ENCODE data around the gene LSM7. TPM values are rescaled to one million over a fixed set of nuclear protein-coding genes. Genes with fewer than 3 reads are reported as not detected.
"Not testable (repeated sequence)": the region's sequence is repeated elsewhere in the genome, so short reads cannot be mapped to it uniquely, and the experiment has no call there.

LSM7 gene
- polyA plus RNA-seq, 10 donors, result 51.1 to 113 (median 65.5) TPM

DNA sequence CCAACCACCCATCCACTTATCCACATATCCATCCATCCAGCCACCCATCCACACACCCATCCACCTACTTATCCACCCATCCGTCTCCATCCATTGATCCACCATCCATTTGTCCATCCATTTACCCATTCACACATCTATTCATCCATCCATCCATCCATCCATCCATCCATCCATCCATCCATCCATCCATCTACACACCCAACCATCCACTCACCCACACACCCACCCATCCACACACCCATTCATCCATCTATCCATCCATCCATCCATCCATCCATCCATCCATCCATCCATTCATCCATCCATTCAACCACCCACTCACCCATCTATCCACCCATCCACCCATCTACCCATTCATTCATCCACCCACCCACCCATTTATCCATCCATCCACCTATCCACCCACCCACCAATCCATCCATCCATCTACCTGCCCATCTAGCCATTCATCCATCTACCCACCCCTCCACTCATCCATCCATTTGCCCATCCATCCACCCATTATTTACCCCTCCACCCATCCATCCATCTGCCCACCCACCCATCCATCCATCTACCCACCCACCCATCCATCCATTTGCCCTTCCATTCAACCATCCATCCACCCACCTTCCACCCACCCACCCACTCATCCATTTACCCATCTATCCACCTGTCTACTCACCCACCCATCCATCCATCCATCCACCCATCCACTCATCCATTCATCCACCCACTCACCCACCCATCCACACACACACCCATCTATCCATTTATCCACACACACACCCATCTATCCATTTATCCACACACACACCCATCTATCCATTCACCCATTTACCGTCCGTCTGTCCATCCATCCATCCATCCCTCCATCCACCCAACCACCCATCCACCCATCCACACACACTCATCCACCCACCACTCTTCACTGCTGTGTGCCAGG, 29.2 kb upstream of the LSM7 start:
- no peak for DNase-seq

DNA sequence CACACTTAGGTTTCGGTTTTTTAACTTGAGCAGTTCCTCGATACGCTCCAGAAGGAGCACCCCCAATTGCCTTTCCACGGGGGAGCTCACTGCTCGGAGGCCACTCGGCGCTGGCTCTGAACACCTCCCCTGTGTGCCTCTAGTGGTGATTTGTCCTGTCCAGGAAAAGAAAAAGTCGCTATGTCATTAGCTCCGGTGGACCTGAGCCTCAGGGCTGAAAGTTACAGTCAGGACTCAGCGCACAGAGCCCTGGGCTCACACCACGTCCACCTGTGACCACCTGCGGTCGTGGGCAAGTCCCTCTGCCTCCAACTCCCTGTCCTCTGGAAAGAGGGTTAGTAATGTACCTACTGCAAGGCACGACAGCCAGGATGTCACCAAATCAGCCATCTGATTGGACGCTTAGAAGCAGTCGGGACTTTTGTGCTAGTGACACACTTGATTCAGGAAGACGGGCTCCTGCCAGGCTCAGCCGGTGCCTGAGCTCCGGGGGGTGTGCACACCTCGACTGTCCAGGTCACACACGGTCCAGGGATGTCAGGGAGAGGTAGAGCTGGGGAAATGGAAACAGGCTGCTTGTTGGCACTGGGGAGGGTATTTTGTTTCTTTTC, 27.8 kb upstream of the LSM7 start:
- DNase-seq, result no peak

DNA sequence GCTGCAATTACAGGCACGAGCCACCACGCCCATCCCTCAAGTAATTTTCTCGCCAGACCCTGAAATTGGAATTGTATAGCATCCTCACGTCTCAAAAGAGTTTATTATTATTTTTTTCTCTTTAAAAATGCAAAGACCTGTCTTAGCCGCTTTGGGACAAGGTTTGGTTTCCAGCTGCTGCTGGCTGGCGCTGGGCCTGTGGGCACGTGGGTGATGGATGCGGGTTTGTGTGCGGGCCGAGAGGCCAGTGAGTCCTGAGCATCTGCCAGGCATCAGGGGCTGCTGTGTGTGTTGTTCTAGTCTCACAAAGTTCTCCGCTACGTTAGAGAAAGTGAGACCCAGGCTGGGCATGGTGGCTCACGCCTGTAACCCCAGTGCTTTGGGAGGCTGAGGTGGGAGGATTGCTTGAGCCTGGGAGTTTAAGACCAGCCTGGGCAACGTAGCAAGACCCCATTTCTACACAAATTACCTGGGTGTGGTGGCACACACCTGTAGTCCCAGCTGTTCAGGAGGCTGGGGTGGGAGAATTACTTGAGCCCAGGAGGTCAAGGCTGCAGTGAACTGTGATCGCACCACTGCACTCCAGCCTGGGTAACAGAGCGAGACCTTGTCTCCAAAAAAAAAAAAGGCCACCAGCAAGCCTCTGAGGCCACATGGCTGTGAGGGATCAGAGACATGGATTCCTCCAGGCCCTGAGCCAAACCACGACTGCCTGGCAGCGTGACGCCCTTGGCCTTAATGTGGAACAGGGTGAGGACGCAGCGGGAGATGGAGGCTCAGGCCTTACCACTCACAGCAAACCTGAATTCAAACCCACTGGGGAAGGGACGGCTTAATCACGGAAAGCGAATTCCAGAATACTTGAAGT, 27.0 kb upstream of the LSM7 start:
- no peak for DNase-seq

DNA sequence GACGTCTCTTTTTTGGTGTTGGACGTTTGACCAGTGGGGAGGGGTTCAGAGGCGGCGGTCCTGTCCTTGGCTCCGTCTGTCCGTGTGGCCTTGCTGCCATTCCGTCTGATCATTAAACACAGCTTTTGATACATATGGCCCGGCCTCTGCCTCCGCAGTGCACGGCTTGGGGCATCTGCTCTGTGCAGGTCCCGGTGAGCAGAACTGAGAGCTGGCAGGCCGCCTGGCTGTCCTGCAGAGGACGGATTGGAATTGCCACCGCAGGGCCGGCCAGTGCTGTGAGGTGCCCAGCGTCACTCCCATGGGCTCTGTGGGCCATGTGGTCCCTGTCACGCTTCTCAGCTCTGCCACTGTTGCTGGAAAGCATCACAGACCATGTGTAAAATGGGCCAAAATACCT, 26.3 kb upstream of the LSM7 start:
- no peak for DNase-seq

DNA sequence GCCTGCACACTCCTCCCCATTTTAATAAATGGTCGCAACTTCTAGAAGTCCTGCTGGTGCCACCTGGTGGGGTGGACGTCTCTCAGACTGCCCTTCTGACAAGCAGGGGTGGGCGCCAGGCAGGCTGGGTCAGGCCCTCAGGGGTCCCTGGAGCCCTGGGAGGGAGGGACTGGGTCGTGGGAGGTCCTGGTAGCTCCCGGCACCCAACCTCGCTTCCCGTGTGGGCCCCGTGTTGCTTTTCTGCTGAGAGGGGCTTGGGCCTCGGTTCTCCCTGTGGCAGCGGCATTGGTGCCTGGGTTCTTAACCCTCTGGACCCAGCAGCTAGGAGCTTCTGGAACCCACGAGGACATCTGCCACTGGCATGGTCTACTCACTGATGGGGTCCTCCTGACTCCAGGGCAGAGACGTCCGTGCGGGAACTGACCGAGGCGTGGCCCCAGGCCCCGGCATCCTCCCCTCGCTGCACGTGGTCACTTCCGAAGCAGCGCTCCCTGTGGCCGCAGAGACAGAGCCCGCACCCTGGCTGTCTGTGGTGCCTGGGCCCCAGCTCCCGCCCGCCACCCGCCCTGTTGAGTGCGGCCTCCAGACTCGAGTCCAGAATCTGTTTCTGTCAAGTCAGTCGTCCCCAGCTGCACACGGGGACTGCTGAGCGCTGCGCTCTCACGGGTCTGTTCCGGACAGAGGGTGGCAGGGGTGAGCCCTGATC, 25.7 kb upstream of the LSM7 start:
- no peak for DNase-seq

DNA sequence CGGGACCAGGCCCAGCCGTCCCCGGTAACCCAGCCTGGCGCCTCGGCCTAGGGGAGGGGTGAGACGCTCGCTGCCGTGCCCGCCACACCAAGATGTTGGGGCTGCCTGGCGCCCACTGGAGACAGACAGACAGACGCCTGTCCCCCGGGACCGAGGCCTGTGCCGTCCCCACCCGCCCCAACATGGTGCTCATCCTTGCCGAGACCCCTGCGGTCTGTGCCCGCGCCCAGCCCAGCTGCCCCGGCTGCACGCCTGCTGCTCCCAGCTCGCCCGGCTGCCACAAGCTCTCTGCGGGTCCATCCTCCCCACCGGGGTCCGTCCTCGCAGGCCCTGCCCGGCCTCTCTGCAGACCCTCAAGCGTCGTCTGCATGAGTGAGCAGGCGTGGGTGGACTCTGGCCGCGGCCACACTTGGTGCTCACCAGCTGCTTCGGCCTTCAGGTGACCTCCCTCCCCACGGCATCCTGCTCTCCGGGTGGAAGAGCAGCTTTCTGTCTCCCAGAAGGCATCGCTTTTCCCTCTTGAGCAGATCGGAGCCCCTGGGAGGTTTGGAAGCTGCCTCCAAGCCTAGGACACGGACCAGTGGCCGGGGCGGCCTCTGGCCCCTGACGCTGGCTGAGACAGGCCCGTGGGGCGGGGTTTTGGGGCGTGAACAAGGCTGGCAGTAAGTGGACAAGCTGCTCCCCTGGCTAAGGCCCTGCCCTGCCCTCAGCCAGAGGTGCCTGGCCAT, 24.9 kb upstream of the LSM7 start:
- DNase-seq, result no peak

DNA sequence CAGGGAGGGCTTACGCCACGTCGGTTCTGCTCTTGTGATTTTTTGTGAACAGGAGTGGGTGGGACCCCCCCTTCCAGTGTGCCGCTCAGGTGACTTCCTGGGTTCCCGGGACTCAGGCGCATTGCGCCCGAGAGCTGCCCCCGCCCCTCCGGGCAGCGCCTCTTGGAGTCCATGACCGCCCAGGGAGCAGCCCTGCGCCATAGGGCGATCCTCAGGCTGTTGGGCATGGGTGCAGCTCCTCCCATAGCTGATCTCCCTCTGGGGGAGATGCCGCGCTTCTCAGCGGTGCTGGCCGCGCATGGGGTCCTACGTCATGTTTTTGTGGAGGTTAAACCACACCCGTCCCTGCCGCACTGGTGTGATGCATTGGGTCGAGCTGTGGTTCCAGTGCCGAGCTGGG, 23.7 kb upstream of the LSM7 start:
- DNase-seq, result no peak

DNA sequence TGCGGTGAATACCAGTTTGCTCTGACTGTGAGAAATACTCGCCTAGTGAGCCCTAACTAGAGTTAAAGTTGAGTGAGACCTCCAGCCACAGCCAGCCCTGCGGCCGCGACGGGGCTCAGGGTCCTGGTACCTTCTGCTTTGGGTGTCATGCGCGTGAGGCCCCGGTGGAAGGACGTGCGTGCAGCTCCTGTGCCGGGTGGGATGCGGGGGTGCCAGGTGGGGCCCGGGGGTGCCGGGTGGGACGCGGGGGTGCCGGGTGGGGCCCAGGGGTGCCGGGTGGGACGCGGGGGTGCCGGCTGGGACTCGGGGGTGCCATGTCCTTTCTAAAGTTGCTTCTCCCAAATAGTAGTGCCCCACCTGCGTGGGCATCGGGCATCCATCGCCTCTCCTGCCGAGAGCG, 23.2 kb upstream of the LSM7 start:
- DNase-seq, result no peak

DNA sequence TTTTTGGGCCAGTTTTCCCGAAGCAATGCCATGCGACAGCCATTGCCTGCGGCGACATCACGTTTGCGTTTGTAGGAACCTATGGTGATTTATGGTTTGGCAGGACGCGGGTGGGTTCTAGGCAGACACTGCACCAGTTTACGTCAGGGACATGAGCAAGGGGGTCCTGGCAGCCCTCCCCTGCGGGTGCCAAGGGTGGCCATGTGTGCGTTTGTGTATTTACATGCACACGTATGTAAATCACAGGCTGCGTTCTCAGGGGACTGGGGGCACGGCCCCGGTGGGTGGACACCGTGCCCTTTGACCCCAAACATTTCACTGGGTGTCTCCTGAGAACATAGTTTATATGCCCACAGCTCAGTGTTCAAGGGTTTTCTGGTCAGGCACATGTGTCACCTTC, 22.3 kb upstream of the LSM7 start:
- no peak for DNase-seq

DNA sequence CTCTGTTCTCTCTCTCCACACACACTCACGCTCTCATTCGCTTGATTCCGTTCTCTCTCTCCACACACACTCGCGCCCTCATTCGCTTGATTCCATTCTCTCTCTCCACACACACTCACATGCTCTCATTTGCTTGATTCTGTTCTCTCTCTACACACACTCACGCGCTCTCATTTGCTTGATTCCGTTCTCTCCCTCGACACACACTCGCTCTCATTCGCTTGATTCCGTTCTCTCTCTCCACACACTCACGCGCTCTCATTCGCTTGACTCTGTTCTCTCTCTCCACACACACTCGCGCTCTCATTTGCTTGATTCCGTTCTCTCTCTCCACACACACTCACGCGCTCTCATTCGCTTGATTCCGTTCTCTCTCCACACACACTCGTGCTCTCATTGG, 21.4 kb upstream of the LSM7 start:
- not testable (repeated sequence) for DNase-seq

DNA sequence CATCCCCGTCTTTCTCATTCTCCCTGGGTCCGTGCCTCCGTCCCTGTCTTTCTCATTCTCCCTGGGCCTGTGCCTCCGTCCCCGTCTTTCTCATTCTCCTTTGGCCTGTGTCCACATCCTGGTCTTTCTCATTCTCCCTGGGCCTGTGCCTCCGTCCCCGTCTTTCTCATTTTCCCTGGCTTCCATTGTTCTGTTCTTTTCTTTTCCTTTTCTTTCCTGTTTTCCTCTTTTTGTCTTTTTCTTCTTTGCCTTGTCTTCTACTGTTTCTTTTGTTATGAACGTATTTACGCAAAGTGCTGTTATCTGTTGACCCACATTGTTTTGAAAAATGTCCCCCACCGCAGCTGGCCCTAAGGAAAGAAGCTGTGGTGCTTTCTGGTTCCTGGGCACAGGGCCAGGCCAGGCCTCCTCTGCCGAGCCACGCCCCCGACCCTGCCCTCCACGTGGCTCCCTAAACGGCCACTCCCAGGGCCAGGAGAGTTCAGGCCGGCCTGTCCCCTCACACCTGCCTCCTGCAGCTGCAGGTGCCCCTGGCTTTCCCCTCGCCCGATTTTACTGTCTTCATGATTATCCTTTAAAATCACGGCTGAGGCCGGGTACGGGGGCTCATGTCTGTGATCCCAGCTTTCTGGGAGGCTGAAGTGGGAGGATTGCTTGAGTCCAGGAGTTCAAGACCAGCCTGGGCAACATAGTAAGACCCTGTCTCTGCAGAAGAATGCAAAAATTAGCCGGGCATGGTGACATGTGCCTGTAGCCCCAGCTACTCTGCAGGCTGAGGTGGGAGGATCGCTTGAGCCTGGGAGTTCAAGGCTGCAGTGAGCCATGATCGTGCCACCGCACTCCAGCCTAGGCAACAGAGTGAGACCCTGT, 17.6 kb upstream of the LSM7 start:
- no peak for DNase-seq

DNA sequence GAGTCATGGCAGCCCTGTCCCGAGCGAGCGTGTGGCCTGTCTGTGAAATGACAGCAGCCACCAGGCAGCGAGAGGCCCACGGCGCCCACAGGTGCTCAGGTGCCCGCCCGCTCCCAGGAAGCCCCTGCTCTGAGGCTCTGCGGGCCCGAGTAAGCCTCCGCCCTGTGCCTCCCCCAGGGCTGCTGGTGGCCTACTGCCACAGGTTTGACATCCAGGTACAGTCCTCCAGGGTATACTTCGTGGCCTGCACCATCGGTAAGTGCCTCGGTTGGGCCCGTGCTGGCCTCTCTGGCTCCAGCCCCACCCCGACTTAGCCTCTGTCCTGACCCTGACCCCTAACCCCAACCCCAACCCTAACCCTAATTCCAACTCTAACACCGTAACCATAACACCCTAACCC, 16.7 kb upstream of the LSM7 start:
- DNase-seq, result no peak

DNA sequence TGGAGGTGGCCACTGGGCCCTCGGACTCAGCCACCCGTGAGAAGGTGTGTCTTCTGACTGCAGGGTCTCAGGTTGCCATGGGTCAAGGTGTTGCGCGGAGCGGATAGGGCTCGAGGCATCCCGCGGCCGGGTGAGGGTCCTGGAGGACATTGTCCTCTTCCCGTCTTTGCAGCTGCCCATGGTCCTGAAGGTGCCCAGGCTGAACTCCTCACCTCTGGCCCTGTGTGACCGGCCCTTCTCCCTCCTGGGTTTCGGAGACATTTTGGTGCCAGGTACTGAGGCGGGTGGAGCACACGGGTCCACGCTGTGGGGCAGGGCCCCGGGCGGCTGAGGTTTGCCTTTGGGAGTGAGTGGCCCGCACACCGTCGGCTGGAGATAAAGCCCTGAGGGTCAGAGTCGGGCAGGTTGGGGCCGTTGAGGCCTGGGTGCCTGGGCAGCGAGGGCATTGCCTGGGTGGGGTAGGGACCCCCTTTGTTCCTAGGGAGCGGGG, 16.0 kb upstream of the LSM7 start:
- DNase-seq, result no peak

DNA sequence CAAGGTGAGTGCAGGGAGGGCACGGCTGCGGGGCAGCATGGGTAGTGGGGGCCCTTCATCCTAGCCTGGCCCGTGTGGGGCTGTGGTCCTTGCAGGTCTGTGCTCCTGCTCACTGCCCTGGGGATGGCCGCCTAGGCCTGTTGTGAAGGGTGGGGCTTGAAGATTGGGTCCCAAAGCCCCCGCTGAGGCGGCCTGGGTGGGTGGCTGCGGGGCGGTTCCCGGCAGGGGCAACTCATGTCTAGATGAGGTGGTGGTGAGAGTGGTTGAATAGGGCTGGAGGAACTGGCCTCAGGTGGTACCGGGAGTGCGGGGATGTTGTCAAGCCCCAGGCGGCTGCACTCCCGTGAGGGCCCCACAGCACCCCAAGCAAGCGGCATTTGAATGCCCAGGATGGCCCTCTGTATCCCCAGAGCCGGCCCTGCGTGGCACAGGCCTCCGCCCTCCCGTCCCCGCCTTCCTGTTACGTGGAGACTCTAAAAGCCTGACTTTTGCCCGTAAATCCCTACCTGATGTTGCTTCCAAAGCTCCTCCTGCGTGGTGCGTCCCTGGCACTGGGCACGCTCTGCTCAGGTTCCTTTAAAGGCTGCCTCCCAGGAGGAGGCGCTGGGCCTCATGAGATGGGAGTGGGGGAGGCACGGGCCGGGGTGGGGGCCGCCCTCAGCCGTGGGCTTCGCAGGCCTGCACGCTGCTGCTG, 15.1 kb upstream of the LSM7 start:
- no peak for DNase-seq

DNA sequence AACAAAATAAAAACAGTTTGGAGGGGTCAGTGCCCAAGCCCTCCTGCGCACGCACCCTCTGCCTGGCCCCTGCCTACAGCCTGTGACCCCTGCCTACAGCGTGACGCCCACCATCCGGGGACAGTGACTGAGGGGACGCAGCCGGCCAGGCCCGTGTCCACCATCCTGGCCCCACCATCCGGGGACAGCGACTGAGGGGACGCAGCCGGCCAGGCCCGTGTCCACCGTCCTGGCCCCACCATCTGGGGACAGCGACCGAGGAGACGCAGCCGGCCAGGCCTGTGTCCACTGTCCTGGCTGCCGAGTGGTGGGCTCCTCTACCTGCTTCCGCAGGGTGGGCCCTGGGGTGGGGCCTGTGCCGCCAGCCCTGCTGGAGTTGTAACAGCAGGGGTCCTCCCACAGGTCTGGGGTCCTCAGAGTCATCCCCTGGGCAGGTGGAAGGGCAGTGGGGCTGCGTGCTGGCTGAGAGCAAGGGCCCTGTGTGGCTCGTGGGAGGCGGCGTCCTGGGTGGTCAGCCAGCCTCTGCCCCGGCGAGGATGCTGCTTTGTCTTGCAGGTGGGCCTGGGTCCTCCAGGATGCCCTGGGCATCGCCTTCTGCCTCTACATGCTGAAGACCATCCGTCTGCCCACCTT, 14.4 kb upstream of the LSM7 start:
- DNase-seq, result no peak

DNA sequence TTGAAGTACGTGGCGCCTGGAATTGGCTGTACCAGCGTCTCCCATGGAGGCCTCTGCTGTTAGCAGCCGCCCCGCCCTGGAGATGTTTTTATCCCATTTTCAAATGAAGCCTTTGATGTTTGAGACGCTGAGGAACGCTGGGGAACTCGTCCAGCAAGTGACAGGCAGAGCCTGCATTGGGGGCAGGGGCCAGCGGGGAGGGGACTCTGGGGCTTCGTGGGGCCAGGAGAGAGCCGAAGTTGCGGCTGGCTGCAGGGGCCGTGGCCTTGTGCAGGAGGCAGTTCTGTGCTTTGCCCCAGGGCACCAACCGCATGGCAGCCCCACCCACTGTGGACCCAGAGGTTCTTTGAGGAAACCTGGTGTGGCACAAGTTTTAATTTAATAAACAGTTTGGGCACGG, 13.6 kb upstream of the LSM7 start:
- no peak for DNase-seq

DNA sequence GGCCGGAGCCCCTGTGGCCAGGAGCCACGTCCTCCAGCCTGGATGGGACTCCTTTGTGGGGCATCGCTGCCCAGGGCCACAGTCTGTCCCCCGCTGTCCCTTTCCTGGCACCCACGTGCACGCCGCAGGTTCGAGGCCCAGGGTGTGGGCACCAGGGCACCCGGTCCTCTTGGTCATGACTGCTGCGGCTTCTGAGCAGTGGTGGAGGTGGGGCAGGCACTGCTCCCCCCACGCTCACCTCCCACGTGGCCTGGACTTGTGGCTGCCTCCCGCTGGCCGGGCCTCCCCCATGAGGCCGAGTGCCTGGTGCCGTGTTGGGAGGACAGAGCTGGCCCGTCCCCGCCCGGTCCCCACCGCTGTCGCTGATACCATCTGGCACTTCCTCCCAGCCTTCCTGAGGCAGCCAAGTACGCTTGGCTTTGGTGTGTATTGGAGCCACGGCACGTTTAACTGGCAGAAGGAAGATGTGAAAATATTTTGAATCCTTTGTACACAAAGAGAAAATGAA, 12.9 kb upstream of the LSM7 start:
- no peak for DNase-seq

DNA sequence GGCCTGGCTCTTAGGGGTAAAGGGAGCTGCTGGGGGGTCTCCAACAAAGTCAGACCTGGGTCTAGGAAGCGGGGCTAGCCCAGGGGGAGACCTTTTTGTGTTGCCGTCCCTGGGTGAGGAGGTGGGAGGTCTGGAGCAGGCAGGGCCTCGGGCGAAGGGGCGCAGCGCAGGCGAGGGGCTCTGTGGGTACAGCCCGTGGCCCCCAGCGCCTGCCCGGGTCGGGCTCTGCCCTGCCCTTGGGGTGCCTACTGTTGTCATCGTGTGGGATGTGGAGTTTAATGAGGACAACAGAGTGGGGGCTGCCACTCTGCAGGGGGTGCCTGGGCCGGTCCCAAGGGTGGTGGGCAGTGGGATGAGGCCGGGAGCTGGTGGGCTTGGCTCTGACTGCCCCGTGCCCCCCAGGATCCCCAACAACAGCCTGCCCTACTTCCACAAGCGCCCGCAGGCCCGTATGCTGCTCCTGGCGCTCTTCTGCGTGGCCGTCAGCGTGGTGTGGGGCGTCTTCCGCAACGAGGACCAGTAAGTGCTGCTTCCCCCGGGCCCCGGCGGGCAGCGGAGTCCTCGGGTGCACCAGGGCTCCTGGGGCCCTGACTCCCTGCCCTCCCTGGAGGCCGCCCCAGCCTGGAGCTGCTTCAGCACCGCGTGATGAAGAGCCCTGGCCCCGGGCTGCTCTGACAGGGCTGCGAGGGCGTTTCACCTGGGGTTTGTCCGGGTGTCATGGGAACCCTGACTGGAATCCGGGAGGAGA, 12.3 kb upstream of the LSM7 start:
- DNase-seq, result no peak
